Measurements from ENCODE around the gene CHIT1. TPM values are rescaled to one million over a fixed set of nuclear protein-coding genes. Genes with fewer than 3 reads are reported as not detected.
A peak's percentile ranks its signal among the peaks of the same experiment; 100 is the strongest.

The CHIT1 gene
- polyA plus RNA-seq, 1 of the 3 experiments (the other 2 are of a cell fraction) = not detected

DNA sequence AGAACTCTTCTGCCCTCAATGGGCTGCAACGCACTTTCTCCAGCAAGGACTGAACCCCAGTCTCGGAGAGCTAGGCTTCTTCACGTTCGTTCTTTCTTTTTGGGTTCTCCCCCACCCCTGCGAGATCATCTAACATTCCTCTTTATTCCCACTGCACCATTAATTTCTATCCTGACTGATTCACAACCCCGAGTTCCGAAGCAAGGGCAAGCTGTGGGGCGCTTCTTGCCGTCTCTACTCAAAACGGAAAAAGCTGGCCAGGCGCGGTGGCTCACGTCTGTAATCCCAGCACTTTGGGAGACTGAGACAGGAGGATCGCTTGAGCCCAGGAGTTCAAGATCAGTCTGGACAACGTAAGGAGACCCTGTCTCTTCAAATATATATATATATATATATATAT is 38.4 kb upstream of the CHIT1 start (continued):
- TF ChIP-seq EP300 (IDR thresholded peaks at IDR 0.05; ENCODE audit: borderline replicate concordance in 1 of 2, low read depth in 1 of 2, low read length in 1 of 2) (no peak), TCF12 (IDR thresholded peaks at IDR 0.05) (no peak), POLR2AphosphoS5 (IDR thresholded peaks at IDR 0.05; ENCODE audit: low read depth, low read length) (no peak), ELF1 (IDR thresholded peaks at IDR 0.05) (no peak), GATA2 (CRISPR knock-in tag; IDR thresholded peaks at IDR 0.05) (no peak), SMC3 (IDR thresholded peaks at IDR 0.05; ENCODE audit: low read depth, low read length) (no peak), EZH2phosphoT487 (IDR thresholded peaks at IDR 0.05; ENCODE audit: borderline replicate concordance, low read depth) (no peak), MEF2A (IDR thresholded peaks at IDR 0.05; ENCODE audit: borderline replicate concordance, low read depth) (no peak)
- TF ChIP-seq, protein P1, sequence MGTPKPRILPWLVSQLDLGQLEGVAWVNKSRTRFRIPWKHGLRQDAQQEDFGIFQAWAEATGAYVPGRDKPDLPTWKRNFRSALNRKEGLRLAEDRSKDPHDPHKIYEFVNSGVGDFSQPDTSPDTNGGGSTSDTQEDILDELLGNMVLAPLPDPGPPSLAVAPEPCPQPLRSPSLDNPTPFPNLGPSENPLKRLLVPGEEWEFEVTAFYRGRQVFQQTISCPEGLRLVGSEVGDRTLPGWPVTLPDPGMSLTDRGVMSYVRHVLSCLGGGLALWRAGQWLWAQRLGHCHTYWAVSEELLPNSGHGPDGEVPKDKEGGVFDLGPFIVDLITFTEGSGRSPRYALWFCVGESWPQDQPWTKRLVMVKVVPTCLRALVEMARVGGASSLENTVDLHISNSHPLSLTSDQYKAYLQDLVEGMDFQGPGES (IDR thresholded peaks at IDR 0.05; ENCODE audit: low read depth, low read length) = no peak
- TF ChIP-seq, protein P2, sequence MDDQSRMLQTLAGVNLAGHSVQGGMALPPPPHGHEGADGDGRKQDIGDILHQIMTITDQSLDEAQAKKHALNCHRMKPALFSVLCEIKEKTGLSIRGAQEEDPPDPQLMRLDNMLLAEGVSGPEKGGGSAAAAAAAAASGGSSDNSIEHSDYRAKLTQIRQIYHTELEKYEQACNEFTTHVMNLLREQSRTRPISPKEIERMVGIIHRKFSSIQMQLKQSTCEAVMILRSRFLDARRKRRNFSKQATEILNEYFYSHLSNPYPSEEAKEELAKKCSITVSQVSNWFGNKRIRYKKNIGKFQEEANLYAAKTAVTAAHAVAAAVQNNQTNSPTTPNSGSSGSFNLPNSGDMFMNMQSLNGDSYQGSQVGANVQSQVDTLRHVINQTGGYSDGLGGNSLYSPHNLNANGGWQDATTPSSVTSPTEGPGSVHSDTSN (IDR thresholded peaks at IDR 0.05) = no peak

DNA sequence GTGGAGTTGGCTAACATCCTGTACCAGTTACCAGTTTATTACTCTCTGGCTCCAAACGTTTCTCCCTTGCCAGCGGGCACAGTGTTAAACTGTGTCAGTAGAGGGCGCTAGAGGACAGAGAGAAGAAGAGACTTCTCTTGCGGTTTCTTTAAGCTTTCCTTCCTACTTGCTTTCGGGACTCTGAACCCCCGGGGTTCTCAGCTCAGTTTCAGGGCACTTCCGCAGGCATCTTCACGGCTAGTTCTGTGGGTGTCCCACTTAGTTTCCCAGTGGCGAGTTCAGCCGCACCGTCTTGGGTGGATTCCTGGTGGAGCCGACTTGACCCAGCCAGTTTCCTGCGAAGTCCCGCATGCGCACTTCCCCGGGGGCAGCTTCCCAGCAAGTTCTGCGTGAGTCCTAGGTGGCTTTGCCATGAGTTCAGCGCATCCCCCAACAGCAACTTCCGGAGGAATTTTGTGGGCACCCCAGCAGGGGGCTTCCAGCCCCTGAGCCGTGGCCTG is 37.9 kb upstream of the CHIT1 start:
- peak overlapping the region; percentile 69 for H3K4me2 ChIP-seq
- TF ChIP-seq MXI1 (IDR thresholded peaks at IDR 0.05; ENCODE audit: low read depth, low read length) = no peak
- no peak for TF ChIP-seq GATA2 (CRISPR knock-in tag; IDR thresholded peaks at IDR 0.05)
- TF ChIP-seq RAD21 (IDR thresholded peaks at IDR 0.05; ENCODE audit: low read length) = peak; percentile 79
- TF ChIP-seq TAF1 (IDR thresholded peaks at IDR 0.05; ENCODE audit: borderline replicate concordance, low read depth, low read length) = no peak
- TF ChIP-seq TEAD4 (IDR thresholded peaks at IDR 0.05; ENCODE audit: borderline replicate concordance, insufficient read depth) = no peak
- TF ChIP-seq, protein P3, sequence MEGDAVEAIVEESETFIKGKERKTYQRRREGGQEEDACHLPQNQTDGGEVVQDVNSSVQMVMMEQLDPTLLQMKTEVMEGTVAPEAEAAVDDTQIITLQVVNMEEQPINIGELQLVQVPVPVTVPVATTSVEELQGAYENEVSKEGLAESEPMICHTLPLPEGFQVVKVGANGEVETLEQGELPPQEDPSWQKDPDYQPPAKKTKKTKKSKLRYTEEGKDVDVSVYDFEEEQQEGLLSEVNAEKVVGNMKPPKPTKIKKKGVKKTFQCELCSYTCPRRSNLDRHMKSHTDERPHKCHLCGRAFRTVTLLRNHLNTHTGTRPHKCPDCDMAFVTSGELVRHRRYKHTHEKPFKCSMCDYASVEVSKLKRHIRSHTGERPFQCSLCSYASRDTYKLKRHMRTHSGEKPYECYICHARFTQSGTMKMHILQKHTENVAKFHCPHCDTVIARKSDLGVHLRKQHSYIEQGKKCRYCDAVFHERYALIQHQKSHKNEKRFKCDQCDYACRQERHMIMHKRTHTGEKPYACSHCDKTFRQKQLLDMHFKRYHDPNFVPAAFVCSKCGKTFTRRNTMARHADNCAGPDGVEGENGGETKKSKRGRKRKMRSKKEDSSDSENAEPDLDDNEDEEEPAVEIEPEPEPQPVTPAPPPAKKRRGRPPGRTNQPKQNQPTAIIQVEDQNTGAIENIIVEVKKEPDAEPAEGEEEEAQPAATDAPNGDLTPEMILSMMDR (IDR thresholded peaks at IDR 0.05) = peak; percentile 95
- TF ChIP-seq SMC3 (IDR thresholded peaks at IDR 0.05; ENCODE audit: low read depth, low read length) = peak; percentile 53
- TF ChIP-seq, protein P4, sequence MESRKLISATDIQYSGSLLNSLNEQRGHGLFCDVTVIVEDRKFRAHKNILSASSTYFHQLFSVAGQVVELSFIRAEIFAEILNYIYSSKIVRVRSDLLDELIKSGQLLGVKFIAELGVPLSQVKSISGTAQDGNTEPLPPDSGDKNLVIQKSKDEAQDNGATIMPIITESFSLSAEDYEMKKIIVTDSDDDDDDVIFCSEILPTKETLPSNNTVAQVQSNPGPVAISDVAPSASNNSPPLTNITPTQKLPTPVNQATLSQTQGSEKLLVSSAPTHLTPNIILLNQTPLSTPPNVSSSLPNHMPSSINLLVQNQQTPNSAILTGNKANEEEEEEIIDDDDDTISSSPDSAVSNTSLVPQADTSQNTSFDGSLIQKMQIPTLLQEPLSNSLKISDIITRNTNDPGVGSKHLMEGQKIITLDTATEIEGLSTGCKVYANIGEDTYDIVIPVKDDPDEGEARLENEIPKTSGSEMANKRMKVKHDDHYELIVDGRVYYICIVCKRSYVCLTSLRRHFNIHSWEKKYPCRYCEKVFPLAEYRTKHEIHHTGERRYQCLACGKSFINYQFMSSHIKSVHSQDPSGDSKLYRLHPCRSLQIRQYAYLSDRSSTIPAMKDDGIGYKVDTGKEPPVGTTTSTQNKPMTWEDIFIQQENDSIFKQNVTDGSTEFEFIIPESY (IDR thresholded peaks at IDR 0.05; ENCODE audit: borderline replicate concordance, low read depth) = no peak
- peak; percentile 48; the same call in 1 of the 2 replicates for TF ChIP-seq NRF1 (IDR thresholded peaks at IDR 0.05; ENCODE audit: low read depth, low read length)
- TF ChIP-seq, protein P5, sequence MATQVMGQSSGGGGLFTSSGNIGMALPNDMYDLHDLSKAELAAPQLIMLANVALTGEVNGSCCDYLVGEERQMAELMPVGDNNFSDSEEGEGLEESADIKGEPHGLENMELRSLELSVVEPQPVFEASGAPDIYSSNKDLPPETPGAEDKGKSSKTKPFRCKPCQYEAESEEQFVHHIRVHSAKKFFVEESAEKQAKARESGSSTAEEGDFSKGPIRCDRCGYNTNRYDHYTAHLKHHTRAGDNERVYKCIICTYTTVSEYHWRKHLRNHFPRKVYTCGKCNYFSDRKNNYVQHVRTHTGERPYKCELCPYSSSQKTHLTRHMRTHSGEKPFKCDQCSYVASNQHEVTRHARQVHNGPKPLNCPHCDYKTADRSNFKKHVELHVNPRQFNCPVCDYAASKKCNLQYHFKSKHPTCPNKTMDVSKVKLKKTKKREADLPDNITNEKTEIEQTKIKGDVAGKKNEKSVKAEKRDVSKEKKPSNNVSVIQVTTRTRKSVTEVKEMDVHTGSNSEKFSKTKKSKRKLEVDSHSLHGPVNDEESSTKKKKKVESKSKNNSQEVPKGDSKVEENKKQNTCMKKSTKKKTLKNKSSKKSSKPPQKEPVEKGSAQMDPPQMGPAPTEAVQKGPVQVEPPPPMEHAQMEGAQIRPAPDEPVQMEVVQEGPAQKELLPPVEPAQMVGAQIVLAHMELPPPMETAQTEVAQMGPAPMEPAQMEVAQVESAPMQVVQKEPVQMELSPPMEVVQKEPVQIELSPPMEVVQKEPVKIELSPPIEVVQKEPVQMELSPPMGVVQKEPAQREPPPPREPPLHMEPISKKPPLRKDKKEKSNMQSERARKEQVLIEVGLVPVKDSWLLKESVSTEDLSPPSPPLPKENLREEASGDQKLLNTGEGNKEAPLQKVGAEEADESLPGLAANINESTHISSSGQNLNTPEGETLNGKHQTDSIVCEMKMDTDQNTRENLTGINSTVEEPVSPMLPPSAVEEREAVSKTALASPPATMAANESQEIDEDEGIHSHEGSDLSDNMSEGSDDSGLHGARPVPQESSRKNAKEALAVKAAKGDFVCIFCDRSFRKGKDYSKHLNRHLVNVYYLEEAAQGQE (IDR thresholded peaks at IDR 0.05; ENCODE audit: low read depth, low read length) = no peak
- peak; percentile 18; the same call in 1 of the 2 replicates for TF ChIP-seq RFX5 (IDR thresholded peaks at IDR 0.05; ENCODE audit: low read length)
- no peak for TF ChIP-seq EP300 (IDR thresholded peaks at IDR 0.05; ENCODE audit: borderline replicate concordance in 1 of 2, low read depth in 1 of 2, low read length in 1 of 2)
- TF ChIP-seq NFIC (IDR thresholded peaks at IDR 0.05; ENCODE audit: borderline replicate concordance) = no peak
- TF ChIP-seq CHD2 (IDR thresholded peaks at IDR 0.05; ENCODE audit: low read length, partially characterized antibody) = peak; percentile 14
- ChIA-PET CTCF (interaction anchor here (0.5 to 31.2 kb wide), 99 partner anchors 10 to 658 kb away, joined by 3 to 817 read pairs (median 6); partner anchors contain the start of genes ADORA1, ATP2B4, BTG2 and FMOD), POLR2A (interaction anchor here (0.7 kb wide), 1 partner anchor 72 kb away, joined by 3 read pairs; no protein-coding TSS in a partner anchor)
- H3K79me2 ChIP-seq (ENCODE audit: insufficient read depth) = no peaks in the 10 kb centered on the region
- H3K27me3 ChIP-seq (ENCODE audit: insufficient read depth) = no peaks in the 10 kb centered on the region; the same call in 1 of the 2 replicates
- no peaks in the 10 kb centered on the region for H4K20me1 ChIP-seq (ENCODE audit: insufficient read depth)
- H3F3A ChIP-seq (replicated peaks; ENCODE audit: insufficient read depth) = no peaks in the 10 kb centered on the region
- DNase-seq = peak; percentile 80
- H2AFZ ChIP-seq (ENCODE audit: low read depth) = peak overlapping the region; percentile 96
- no peaks in the 10 kb centered on the region for H3K9me2 ChIP-seq
- H3K4me3 ChIP-seq (ENCODE audit: low read depth in 2 of 2, low read length in 1 of 2) = peak overlapping the region; percentile 65
- 7% methylated on average over 14 of the region's 20 CpGs for WGBS (ENCODE audit: low lambda C conversion rate)
- H3K9me3 ChIP-seq = no peaks in the 10 kb centered on the region
- peak overlapping the region; percentile 17; the same call in 1 of the 2 replicates for H3K9ac ChIP-seq
- peaks cover 0 to 15% of the 10 kb centered on the region in 2 experiments; a peak in 1 of 4 replicates for H3K4me1 ChIP-seq (ENCODE audit: control insufficient read depth in 1 of 2, insufficient read depth in 2 of 2, low read depth in 1 of 2, low read length in 1 of 2)
- peak overlapping the region in 1 of 2 experiments; percentile 75; a peak in 1 of 4 replicates for H3K27ac ChIP-seq (ENCODE audit: low read depth in 2 of 2, low read length in 1 of 2)
- H3K36me3 ChIP-seq (replicated peaks in 1 of 2; ENCODE audit: control insufficient read depth in 1 of 2, insufficient read depth in 2 of 2, low read length in 1 of 2) = no peaks in the 10 kb centered on the region
